ENCODE results near the gene PRSS33. TPM values are rescaled to one million over a fixed set of nuclear protein-coding genes. Genes with fewer than 3 reads are reported as not detected.

The PRSS33 gene
- polyA plus RNA-seq, 2 donors, result not detected

DNA sequence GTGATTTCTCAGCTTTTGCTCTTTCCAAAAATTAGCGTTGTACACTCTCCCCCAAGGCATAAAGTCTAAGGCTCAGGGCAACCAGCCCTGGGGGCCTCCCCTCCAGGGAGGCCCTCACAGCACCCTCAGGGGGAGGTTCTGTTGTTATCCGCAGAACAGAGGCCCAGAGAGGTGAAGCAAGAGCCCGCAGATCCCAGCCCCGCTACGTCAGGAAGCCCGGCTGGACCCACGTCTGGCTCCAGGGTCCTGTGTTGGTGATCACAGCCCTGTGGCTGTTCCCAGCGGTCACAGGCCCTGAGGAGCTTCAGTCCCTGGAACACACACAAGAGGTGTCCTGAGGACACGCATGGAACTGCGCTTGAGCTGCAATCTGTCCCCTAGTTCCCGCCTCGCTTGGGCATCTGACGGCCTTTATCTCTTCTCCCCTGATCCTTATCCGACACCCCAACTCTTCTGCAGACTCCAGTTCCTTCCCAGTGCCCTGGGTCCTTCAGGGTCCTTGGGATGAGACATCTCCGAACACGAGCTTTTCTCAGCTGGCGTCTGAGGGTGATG is 41.6 kb upstream of the PRSS33 start:
- no peak overlapping the region for H3K27ac ChIP-seq (ENCODE audit: low read depth in 2 of 2, low read length in 1 of 2)
- H3K4me3 ChIP-seq (ENCODE audit: low read depth in 1 of 2, low read length in 2 of 2), result no peak overlapping the region
- no peaks in the 10 kb centered on the region for H3K27me3 ChIP-seq (ENCODE audit: control insufficient read depth in 1 of 2, insufficient read depth in 2 of 2, low read length in 2 of 2)
- H3K9me3 ChIP-seq (ENCODE audit: control insufficient read depth in 2 of 2, insufficient read depth in 1 of 2, low read depth in 1 of 2, low read length in 1 of 2), result no peaks in the 10 kb centered on the region
- H3K36me3 ChIP-seq (ENCODE audit: control insufficient read depth in 2 of 2, insufficient read depth in 2 of 2, low read length in 1 of 2), result no peaks in the 10 kb centered on the region
- WGBS, 2 donors, result 84 to 89% methylated on average over 17 of the region's 17 CpGs
- peaks cover 0 to 3% of the 10 kb centered on the region in 2 donors for H3K4me1 ChIP-seq (ENCODE audit: control insufficient read depth in 2 of 2, insufficient read depth in 2 of 2, low read length in 1 of 2)

- no peak overlapping the region for H3K27ac ChIP-seq (ENCODE audit: low read depth in 2 of 2, low read length in 1 of 2)
- H3K4me3 ChIP-seq (ENCODE audit: low read depth in 1 of 2, low read length in 2 of 2), result no peak overlapping the region
- 88 to 90% methylated on average over 8 of the region's 8 CpGs for WGBS, 2 donors
- H3K9me3 ChIP-seq (ENCODE audit: control insufficient read depth in 2 of 2, insufficient read depth in 1 of 2, low read depth in 1 of 2, low read length in 1 of 2), result no peaks in the 10 kb centered on the region
- H3K36me3 ChIP-seq (ENCODE audit: control insufficient read depth in 2 of 2, insufficient read depth in 2 of 2, low read length in 1 of 2), result no peaks in the 10 kb centered on the region
- H3K27me3 ChIP-seq (ENCODE audit: control insufficient read depth in 1 of 2, insufficient read depth in 2 of 2, low read length in 2 of 2), result no peaks in the 10 kb centered on the region
- peaks cover 0 to 3% of the 10 kb centered on the region in 2 donors for H3K4me1 ChIP-seq (ENCODE audit: control insufficient read depth in 2 of 2, insufficient read depth in 2 of 2, low read length in 1 of 2)
Measured at GRCh38 chr16:2828521-2828840, 41.1 kb upstream of the PRSS33 start.

- Histone ChIP-seq H3K27me3 (ENCODE audit: control insufficient read depth in 1 of 2, insufficient read depth in 2 of 2, low read length in 2 of 2) (no peaks in the 10 kb centered on the region), H3K4me3 (ENCODE audit: low read depth in 1 of 2, low read length in 2 of 2) (no peak overlapping the region), H3K36me3 (ENCODE audit: control insufficient read depth in 2 of 2, insufficient read depth in 2 of 2, low read length in 1 of 2) (no peaks in the 10 kb centered on the region), H3K4me1 (ENCODE audit: control insufficient read depth in 2 of 2, insufficient read depth in 2 of 2, low read length in 1 of 2) (peaks cover 0 to 3% of the 10 kb centered on the region in 2 donors), H3K27ac (ENCODE audit: low read depth in 2 of 2, low read length in 1 of 2) (no peak overlapping the region), H3K9me3 (ENCODE audit: control insufficient read depth in 2 of 2, insufficient read depth in 1 of 2, low read depth in 1 of 2, low read length in 1 of 2) (no peaks in the 10 kb centered on the region)
- WGBS, 2 donors, result 74 to 80% methylated on average over 14 of the region's 14 CpGs
Measured at GRCh38 chr16:2827831-2828520, 40.6 kb upstream of the PRSS33 start.

DNA sequence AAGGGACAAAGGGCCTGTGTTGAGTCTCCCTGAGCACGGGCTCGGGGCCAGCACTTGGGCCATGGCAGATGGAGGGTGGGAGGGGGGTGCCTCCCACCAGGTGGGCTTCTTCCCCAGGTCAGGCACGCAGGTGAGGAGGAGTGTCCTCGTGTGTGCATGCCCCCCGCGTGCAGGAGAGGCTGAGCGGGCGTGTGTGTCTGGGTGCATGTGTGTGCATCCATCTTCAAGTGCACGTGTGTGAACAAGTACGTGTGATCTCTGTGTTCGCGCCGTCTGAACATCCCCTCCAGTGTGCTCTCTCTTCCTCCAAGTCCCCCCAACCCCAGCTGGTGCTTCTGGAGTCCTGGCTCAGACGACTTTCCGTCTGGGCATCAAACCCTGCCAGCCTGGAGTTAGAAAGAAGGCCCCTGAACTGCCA is 40.0 kb upstream of the PRSS33 start:
- Histone ChIP-seq H3K36me3 (ENCODE audit: control insufficient read depth in 2 of 2, insufficient read depth in 2 of 2, low read length in 1 of 2) (no peaks in the 10 kb centered on the region), H3K27me3 (ENCODE audit: control insufficient read depth in 1 of 2, insufficient read depth in 2 of 2, low read length in 2 of 2) (no peaks in the 10 kb centered on the region), H3K9me3 (ENCODE audit: control insufficient read depth in 2 of 2, insufficient read depth in 1 of 2, low read depth in 1 of 2, low read length in 1 of 2) (no peaks in the 10 kb centered on the region), H3K4me3 (ENCODE audit: low read depth in 1 of 2, low read length in 2 of 2) (no peak overlapping the region), H3K4me1 (ENCODE audit: control insufficient read depth in 2 of 2, insufficient read depth in 2 of 2, low read length in 1 of 2) (peaks cover 0 to 3% of the 10 kb centered on the region in 2 donors), H3K27ac (ENCODE audit: low read depth in 2 of 2, low read length in 1 of 2) (no peak overlapping the region)
- whole genome bisulfite sequencing, 2 donors, result 64 to 69% methylated on average over 15 of the region's 15 CpGs

- no peaks in the 10 kb centered on the region for H3K36me3 ChIP-seq (ENCODE audit: control insufficient read depth in 2 of 2, insufficient read depth in 2 of 2, low read length in 1 of 2)
- WGBS, 2 donors, result 52 to 57% methylated on average over 19 of the region's 19 CpGs
- H3K4me3 ChIP-seq (ENCODE audit: low read depth in 1 of 2, low read length in 2 of 2), result no peak overlapping the region
- H3K4me1 ChIP-seq (ENCODE audit: control insufficient read depth in 2 of 2, insufficient read depth in 2 of 2, low read length in 1 of 2), result peaks cover 0 to 3% of the 10 kb centered on the region in 2 donors
- H3K27ac ChIP-seq (ENCODE audit: low read depth in 2 of 2, low read length in 1 of 2), result no peak overlapping the region
- no peaks in the 10 kb centered on the region for H3K9me3 ChIP-seq (ENCODE audit: control insufficient read depth in 2 of 2, insufficient read depth in 1 of 2, low read depth in 1 of 2, low read length in 1 of 2)
- no peaks in the 10 kb centered on the region for H3K27me3 ChIP-seq (ENCODE audit: control insufficient read depth in 1 of 2, insufficient read depth in 2 of 2, low read length in 2 of 2)
Measured at GRCh38 chr16:2826591-2827373, 39.4 kb upstream of the PRSS33 start.

- WGBS, 2 donors, result 81 to 82% methylated on average over 11 of the region's 11 CpGs
- H3K27me3 ChIP-seq (ENCODE audit: control insufficient read depth in 1 of 2, insufficient read depth in 2 of 2, low read length in 2 of 2), result no peaks in the 10 kb centered on the region
- H3K4me3 ChIP-seq (ENCODE audit: low read depth in 1 of 2, low read length in 2 of 2), result no peak overlapping the region
- peaks cover 0 to 3% of the 10 kb centered on the region in 2 donors for H3K4me1 ChIP-seq (ENCODE audit: control insufficient read depth in 2 of 2, insufficient read depth in 2 of 2, low read length in 1 of 2)
- H3K27ac ChIP-seq (ENCODE audit: low read depth in 2 of 2, low read length in 1 of 2), result no peak overlapping the region
- no peaks in the 10 kb centered on the region for H3K36me3 ChIP-seq (ENCODE audit: control insufficient read depth in 2 of 2, insufficient read depth in 2 of 2, low read length in 1 of 2)
- no peaks in the 10 kb centered on the region for H3K9me3 ChIP-seq (ENCODE audit: control insufficient read depth in 2 of 2, insufficient read depth in 1 of 2, low read depth in 1 of 2, low read length in 1 of 2)
Measured at GRCh38 chr16:2825906-2826305, 38.5 kb upstream of the PRSS33 start.

DNA sequence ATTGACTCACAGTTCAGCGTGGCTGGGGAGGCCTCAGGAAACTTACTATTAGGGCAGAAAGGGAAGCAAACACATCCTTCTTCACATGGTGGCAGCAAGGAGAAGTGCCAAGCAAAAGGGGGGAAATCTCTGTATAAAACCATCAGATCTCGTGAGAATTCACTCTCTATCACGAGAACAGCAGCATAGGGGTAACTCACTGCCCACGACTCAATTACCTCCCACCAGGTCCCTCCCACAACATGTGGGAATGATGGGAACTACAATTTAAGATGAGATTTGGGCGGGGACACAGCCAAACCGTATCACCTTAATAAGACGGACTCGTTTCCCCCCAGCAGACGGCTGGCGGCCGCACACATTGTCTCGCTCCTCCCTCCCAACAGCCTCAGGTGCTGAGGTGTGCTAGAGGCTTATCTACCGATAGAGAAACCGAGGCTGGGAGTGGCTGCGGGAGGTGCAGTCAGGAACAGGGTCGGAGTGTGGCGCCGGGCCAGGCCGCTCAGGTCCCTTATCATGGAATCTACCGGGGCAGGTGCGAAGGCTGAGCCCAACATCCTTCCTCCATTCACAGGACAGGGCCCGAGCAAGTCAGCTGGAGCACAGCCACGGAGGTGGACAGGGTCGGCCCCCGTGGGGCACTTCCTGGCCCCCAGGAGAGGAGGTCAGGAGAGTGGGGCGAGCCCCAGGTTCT is 37.8 kb upstream of the PRSS33 start:
- Histone ChIP-seq H3K27ac (ENCODE audit: low read depth in 2 of 2, low read length in 1 of 2) (no peak overlapping the region), H3K27me3 (ENCODE audit: control insufficient read depth in 1 of 2, insufficient read depth in 2 of 2, low read length in 2 of 2) (no peaks in the 10 kb centered on the region), H3K4me3 (ENCODE audit: low read depth in 1 of 2, low read length in 2 of 2) (no peak overlapping the region), H3K36me3 (ENCODE audit: control insufficient read depth in 2 of 2, insufficient read depth in 2 of 2, low read length in 1 of 2) (no peaks in the 10 kb centered on the region), H3K4me1 (ENCODE audit: control insufficient read depth in 2 of 2, insufficient read depth in 2 of 2, low read length in 1 of 2) (peaks cover 0 to 3% of the 10 kb centered on the region in 2 donors), H3K9me3 (ENCODE audit: control insufficient read depth in 2 of 2, insufficient read depth in 1 of 2, low read depth in 1 of 2, low read length in 1 of 2) (no peaks in the 10 kb centered on the region)
- WGBS, 2 donors, result 73 to 79% methylated on average over 26 of the region's 26 CpGs

DNA sequence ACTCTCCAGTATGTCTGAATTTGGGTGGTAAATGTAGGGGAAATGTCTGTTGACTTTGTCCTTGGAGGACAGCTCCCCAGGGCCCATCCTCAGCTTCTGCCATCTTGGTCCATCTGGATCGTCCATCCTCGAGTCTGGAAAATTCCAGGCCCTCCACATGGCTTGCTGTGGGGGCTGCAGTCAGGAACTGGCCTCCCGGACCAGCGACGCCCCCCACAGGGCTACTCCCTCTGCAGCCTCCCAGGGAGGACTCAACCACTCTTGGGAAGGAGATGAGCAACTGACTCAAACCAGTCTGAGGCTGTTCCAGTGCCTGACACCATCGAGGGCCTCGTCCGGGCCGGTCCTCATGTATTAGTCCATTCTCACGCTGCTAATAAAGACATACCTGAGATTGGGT is 37.3 kb upstream of the PRSS33 start:
- Histone ChIP-seq H3K27ac (ENCODE audit: low read depth in 2 of 2, low read length in 1 of 2) (no peak overlapping the region), H3K27me3 (ENCODE audit: control insufficient read depth in 1 of 2, insufficient read depth in 2 of 2, low read length in 2 of 2) (no peaks in the 10 kb centered on the region), H3K4me3 (ENCODE audit: low read depth in 1 of 2, low read length in 2 of 2) (no peak overlapping the region), H3K36me3 (ENCODE audit: control insufficient read depth in 2 of 2, insufficient read depth in 2 of 2, low read length in 1 of 2) (no peaks in the 10 kb centered on the region), H3K9me3 (ENCODE audit: control insufficient read depth in 2 of 2, insufficient read depth in 1 of 2, low read depth in 1 of 2, low read length in 1 of 2) (no peaks in the 10 kb centered on the region), H3K4me1 (ENCODE audit: control insufficient read depth in 2 of 2, insufficient read depth in 2 of 2, low read length in 1 of 2) (peaks cover 0 to 3% of the 10 kb centered on the region in 2 donors)
- WGBS, 2 donors, result 81 to 85% methylated on average over 10 of the region's 10 CpGs

DNA sequence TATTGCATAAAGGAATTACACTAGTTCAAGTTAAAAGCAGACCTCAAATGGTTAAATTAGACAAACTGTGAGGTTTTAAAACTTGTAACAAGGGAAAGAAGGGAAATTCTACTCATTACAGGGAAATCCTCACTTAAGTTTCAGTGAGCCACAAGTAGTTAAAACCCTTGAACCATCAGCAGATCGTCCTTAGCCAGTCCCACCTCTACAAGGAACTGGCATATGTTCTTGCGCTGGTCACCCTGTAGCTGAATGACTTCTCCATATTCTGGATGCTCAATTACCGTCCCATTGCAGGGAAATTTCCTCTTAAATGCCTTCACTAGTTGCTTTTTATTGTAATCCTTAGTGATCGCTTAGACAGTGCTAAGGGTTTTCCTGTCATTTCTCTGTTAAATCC is 35.1 kb upstream of the PRSS33 start:
- 61 to 68% methylated on average over 4 of the region's 4 CpGs for WGBS, 2 donors
- Histone ChIP-seq H3K27me3 (ENCODE audit: control insufficient read depth in 1 of 2, insufficient read depth in 2 of 2, low read length in 2 of 2) (no peaks in the 10 kb centered on the region), H3K4me3 (ENCODE audit: low read depth in 1 of 2, low read length in 2 of 2) (no peak overlapping the region), H3K4me1 (ENCODE audit: control insufficient read depth in 2 of 2, insufficient read depth in 2 of 2, low read length in 1 of 2) (peaks cover 0 to 3% of the 10 kb centered on the region in 2 donors), H3K9me3 (ENCODE audit: control insufficient read depth in 2 of 2, insufficient read depth in 1 of 2, low read depth in 1 of 2, low read length in 1 of 2) (no peaks in the 10 kb centered on the region), H3K27ac (ENCODE audit: low read depth in 2 of 2, low read length in 1 of 2) (no peak overlapping the region), H3K36me3 (ENCODE audit: control insufficient read depth in 2 of 2, insufficient read depth in 2 of 2, low read length in 1 of 2) (no peaks in the 10 kb centered on the region)
